LHCN-M2 (cell line): Measurements from ENCODE around the gene YIF1B. TPM values are rescaled to one million over a fixed set of nuclear protein-coding genes. Genes with fewer than 3 reads are reported as not detected.

Experiments
- DNase-seq: peaks from one replicate; pipeline ENCODE4 v3.0.0-alpha.2; 2012; ENCODE audit warnings: low read depth
- total RNA-seq: library from RNA; depleted of rRNA; stranded (reverse); fragments of >200 nt; gene quantifications from 2 replicates; pipeline ENCODE4 v1.2.3, GENCODE V29; 2014

Gene YIF1B
- total RNA-seq, 1 experiment from 2014 or later: 118 TPM

GRCh38 chr19:38335949-38336637, 20.3 kb upstream of the YIF1B start:
- peak; percentile 92 for DNase-seq

DNA sequence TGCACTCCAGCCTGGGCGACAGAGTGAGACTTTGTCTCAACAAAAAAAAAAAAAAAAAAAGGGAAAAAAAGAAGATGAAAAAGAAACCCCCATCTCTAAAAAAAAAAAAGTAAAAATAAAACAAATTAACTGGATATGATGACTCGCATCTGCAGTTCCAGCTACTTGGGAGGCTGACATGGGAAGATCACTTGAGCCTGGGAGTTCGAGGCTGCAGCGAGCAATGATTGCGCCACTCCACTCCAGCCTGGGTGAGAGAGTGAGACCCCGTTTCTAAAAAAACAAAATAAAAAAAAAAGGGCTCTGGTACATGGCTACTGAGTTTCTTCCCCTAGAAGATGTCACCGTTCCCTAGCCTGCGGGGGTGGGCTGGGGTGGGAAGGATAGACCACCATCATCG, 17.5 kb upstream of the YIF1B start:
- no peak for DNase-seq

- no peak for DNase-seq
These were observed 16.0 kb upstream of the YIF1B start for GRCh38 chr19:38331728-38332127.

DNA sequence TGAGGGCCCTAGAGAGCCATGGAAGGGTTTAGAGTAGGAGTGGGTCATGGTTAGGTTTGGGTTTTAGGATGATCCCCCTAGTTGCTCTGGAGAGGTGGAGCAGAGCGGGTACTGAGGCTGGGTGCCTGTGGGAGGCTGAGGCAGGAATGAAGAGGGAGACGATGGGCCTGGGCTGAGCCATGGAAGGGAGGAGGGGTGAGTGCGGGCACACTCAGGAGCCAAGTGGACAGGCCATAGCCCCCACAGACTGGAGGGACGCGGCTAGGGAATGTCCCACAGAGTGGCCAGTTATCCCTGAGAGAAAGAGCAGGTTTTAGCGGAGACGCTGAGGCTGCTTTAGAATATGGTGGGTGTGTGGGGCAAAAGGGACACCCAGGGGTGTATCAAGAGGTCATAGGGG, 13.9 kb upstream of the YIF1B start:
- no peak for DNase-seq

DNA sequence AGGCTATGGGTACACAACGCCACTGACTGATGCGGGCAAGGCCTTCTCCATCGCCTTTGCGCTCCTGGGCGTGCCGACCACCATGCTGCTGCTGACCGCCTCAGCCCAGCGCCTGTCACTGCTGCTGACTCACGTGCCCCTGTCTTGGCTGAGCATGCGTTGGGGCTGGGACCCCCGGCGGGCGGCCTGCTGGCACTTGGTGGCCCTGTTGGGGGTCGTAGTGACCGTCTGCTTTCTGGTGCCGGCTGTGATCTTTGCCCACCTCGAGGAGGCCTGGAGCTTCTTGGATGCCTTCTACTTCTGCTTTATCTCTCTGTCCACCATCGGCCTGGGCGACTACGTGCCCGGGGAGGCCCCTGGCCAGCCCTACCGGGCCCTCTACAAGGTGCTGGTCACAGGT, 10.8 kb upstream of the YIF1B start:
- DNase-seq: no peak

- DNase-seq: no peak
These were observed 8.7 kb upstream of the YIF1B start for GRCh38 chr19:38324431-38324830.

DNA sequence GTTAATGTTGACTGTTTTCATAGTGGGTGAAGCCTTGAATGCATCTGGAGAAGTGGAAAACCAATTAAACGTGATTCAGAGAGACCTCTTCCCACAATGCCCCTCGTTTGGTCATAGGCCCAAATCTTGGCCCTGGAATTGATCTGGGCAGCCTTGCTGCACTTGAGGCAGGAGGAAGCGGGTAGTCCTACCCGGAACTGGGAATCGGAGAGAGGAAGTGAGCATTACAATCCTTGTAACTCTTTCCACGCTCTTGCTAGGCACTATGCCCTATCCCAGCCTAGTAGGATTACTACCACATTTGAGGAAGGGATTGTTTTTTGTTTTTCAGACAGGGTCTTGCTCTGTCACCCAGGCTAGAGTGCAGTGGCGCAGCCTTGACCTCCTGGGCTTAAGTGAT, 7.5 kb upstream of the YIF1B start:
- no peak for DNase-seq

DNA sequence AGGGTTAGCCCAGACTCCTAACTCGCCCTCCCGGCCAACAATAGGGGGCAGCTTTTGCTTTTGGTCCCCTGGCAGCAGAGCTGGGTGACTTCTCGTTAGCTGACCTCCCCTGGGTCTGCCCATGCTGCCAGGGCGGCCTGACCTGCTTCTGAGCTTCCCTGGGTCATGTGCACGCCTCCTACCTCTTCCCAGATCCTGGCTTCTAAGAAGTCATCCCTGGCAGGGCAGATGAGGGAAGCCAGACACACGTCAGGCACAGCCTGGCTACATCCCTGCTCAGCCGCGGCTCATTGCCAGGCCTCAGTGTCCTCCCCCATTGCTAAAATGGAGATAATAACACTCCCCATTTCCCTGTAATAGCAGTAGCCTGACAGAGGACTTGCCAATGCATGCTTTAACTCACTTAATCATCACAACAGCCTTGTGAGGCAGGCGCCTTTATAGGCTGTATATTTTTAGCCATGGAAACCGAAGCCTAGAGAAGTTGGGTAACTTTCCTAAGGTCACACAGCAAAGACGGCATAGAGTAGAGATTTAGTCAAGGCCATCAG, 6.0 kb upstream of the YIF1B start:
- no peak for DNase-seq

GRCh38 chr19:38320969-38321339, 5.2 kb upstream of the YIF1B start:
- no peak for DNase-seq

DNA sequence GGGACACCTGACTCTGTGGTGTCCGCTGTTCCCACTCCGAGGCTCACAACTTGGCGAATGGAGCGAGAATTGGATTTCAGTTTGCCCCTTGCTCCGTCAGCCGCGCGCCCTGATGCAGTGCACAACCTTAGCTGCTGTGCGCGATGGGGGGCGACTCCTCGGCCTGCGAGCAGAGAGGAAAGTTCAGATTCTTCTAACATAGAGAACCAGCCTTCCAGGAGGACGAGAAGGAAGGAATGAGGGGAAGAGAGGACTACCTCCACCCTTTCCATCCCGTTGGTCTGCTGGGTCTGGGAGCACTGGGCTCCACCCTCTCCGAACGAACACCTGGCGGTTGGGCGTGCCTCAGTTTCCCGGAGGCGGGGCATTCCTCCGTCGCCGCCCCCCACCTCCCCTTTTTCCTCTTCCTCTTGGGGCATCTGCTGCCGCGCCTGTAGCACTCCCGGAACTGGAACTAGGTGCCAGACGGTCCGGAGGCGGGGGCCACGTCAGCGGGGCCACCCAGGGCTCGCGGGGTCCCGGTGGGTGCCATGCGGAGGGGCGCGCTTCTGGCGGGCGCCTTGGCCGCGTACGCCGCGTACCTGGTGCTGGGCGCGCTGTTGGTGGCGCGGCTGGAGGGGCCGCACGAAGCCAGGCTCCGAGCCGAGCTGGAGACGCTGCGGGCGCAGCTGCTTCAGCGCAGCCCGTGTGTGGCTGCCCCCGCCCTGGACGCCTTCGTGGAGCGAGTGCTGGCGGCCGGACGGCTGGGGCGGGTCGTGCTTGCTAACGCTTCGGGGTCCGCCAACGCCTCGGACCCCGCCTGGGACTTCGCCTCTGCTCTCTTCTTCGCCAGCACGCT, 3.9 kb upstream of the YIF1B start, which contains the start of gene KCNK6:
TSS of gene KCNK6 (plus strand) at position 425 of the 838 bp plus-strand sequence. CDS start at position 531, 106 bp downstream.
- DNase-seq: no peak

DNA sequence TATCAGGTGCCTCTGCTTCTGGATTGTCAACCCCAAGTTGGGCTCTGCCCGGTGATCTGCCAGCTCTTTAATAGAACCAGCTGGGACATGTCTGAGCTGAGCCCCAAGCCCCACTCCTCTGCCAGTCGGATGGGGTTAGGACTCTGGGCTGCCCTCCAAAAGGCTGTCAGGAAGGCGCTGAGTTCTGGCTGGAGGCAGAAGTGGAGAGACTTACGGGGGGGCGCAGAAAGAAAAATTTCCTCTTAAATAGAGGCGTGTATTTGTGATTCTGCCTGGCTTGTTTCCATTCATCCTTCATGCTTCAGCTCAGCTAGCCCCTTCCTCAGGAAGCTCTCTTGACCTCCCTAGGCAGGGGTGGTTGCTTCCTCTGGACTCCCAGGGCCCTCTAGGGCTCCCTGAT, 2.9 kb upstream of the YIF1B start:
- no peak for DNase-seq

GRCh38 chr19:38317104-38317612, 1.4 kb upstream of the YIF1B start:
- no peak for DNase-seq

DNA sequence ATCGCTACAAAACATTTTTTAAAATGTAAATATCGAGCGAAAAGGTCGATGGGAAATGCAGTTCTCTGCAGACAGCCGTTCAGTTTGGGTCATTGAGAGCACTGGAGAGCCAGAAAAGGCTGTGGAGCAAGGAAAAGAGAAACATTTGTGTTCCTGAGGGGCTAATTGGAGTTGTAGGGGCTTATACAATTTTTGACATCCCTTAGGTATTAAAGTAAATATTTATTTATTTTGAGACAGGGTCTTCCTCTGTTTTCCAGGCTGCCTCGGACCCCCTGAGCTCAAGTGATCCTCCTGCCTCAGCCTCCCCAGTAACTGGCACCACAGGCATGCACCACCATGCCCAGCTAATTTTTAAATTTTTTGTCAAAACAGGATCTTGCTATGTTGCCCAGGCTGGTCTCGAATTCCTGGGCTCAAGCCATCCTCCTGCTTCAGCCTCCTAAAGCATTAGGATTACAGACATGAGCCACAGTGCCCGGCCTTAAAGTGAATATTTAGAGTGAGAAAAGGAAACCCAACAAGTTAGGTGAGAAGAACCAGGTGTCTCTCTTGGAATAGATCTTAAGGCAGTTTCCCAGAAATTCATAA, 825 bp upstream of the YIF1B start:
- no peak for DNase-seq

DNA sequence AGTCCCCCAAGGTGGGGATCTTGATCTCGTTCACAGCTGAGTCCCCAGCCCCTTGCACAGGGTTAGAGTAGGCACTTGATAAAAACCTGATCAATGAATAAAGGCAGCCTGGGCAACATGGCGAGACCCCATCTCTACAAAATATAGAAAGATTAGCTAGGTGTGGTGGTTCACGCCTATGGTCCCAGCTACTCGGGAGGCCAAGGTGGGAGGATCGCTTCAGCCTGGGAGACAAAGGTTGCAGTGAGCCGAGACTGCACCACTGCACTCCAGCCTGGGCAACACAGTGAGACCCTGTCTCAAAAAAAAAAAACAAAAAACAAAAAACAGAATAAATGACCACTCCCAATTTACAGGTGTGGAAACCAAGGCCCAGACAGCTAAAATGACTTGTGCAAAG, 4.8 kb downstream of the YIF1B start:
- no peak for DNase-seq

DNA sequence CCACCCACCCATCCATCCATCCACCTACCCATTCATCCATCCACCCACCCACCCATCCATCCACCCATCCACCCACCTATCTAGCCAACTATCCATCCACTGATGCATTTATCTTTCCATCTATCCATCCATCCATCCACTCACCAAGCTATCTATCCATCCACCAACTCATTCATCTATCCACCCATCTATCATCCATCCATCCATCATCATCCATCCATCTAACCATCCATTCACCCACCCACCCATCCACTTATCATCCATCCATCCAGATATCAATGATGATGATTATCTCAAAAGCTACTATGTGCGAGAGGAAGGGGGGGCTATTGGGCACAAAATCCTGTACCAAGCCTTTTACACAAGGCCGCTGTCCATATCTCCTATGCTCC, 5.5 kb downstream of the YIF1B start:
- DNase-seq: no peak

DNA sequence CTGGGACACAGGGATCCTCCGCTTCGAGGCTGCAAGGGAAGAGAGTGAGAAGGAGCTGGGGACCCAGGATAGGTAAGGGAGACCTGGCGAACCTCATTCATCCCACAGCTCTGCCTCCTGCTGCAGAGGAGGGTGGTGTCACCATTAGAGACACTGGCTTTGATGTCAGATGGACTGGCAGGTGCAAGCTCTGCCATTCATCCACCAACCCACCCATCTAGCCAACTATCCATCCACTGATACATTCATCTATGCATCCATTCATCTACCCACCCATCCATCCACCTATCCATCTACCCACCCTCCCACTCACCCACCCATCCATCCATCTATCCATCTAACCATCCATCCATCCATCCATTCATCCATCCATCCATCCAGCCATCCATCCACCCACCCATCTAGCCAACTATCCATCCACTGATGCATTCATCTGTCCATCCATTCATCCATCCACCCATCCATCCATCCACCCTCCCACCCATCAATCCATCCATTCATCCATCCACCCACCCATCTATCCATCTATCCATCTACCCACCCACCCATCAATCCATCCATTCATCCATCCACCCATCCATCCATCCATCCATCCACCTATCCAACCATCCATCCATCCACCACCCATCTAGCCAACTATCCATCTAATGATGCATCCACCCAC, 6.0 kb downstream of the YIF1B start:
- no peak for DNase-seq

GRCh38 chr19:38308926-38309614, 6.7 kb downstream of the YIF1B start:
- DNase-seq: no peak

- DNase-seq: no peak
These were observed 7.6 kb downstream of the YIF1B start for GRCh38 chr19:38308006-38308766.

DNA sequence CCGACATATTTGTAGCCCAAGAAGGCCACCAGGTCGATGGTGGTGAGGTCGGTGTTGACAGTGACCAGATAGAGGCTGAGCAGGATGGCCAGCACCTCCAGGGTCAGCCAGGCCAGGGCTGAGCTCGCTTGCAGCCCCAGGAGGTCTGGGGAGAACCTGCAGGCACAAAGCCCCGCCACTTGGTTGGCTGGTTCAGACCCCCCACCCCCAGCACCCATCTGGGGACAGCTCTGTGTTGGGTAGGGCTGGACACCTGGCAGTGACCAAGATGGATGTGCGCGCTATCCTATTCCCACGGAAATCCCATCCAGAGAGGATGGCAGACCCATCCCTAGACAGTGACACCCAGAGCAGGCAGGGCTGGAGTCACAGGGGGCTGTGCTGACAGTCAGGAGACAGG, 8.2 kb downstream of the YIF1B start:
- no peak for DNase-seq

DNA sequence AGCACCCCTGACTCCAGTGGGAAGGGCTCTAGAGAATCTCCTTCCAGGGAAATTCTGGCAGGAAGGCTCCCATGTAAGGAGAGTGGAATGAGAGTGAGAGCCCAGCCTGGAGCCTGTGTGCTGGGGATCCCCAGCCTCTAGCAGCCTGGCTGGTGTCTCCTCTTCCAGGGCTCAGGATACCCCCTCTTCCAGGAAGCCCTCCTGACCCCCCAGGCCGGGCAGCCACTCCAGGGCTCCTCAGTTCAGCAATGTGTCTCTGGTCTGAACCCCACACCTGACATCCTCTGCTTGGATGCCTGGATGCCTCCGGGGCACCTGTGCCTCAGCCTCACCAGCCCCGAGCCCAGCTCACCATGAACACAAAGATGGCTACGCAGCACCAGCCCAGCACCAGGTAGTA, 8.7 kb downstream of the YIF1B start:
- no peak for DNase-seq
